ENCODE measurements around the gene OR5B17. TPM values are rescaled to one million over a fixed set of nuclear protein-coding genes. Genes with fewer than 3 reads are reported as not detected.

OR5B17 gene
- total RNA-seq, 1 experiment from 2014 or later: not detected

DNA sequence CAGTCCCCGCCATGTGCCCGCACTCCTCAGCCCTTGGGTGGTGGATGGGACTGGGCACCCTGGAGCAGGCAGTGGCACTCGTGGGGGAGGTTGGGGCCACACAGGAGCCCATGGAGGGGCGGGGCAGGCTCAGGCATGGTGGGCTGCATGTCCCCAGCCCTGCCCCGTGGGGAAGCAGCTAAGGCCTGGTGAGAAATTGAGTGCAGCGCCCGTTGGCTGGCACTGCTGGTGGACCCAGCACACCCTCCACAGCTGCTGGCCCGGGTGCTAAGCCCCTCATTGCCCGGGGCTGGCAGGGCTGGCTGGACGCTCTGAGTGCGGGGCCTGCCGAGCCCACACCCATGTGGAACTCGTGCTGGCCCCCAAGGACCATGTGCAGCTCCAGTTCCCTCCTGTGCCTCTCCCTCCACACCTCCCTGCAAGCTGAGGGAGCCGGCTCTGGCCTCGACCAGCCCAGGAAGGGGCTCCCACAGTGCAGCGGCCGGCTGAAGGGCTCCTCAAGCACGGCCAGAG lies 31.7 kb upstream of the OR5B17 start:
- DNase-seq (ENCODE audit: low spot score) (no peak), ATAC-seq (no peak)
- no peak for TF ChIP-seq CDX4 (CRISPR knock-in tag; IDR thresholded peaks at IDR 0.05; ENCODE audit: borderline replicate concordance)
- TF ChIP-seq, protein P1, sequence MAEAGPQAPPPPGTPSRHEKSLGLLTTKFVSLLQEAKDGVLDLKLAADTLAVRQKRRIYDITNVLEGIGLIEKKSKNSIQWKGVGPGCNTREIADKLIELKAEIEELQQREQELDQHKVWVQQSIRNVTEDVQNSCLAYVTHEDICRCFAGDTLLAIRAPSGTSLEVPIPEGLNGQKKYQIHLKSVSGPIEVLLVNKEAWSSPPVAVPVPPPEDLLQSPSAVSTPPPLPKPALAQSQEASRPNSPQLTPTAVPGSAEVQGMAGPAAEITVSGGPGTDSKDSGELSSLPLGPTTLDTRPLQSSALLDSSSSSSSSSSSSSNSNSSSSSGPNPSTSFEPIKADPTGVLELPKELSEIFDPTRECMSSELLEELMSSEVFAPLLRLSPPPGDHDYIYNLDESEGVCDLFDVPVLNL (CRISPR knock-in tag; IDR thresholded peaks at IDR 0.05; ENCODE audit: borderline replicate concordance, low read depth): no peak
- TF ChIP-seq ATF3 (CRISPR knock-in tag; conservative IDR thresholded peaks at IDR 0.05): no peak
- TF ChIP-seq ZNF396 (CRISPR knock-in tag; IDR thresholded peaks at IDR 0.05; ENCODE audit: borderline replicate concordance): no peak
- no peak for TF ChIP-seq FOXP4 (CRISPR knock-in tag; IDR thresholded peaks at IDR 0.05)
- no peak for TF ChIP-seq SMAD4 (CRISPR knock-in tag; IDR thresholded peaks at IDR 0.05)
- TF ChIP-seq, protein P2, sequence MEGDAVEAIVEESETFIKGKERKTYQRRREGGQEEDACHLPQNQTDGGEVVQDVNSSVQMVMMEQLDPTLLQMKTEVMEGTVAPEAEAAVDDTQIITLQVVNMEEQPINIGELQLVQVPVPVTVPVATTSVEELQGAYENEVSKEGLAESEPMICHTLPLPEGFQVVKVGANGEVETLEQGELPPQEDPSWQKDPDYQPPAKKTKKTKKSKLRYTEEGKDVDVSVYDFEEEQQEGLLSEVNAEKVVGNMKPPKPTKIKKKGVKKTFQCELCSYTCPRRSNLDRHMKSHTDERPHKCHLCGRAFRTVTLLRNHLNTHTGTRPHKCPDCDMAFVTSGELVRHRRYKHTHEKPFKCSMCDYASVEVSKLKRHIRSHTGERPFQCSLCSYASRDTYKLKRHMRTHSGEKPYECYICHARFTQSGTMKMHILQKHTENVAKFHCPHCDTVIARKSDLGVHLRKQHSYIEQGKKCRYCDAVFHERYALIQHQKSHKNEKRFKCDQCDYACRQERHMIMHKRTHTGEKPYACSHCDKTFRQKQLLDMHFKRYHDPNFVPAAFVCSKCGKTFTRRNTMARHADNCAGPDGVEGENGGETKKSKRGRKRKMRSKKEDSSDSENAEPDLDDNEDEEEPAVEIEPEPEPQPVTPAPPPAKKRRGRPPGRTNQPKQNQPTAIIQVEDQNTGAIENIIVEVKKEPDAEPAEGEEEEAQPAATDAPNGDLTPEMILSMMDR (IDR thresholded peaks at IDR 0.05): no peak
- TF ChIP-seq, protein P3, sequence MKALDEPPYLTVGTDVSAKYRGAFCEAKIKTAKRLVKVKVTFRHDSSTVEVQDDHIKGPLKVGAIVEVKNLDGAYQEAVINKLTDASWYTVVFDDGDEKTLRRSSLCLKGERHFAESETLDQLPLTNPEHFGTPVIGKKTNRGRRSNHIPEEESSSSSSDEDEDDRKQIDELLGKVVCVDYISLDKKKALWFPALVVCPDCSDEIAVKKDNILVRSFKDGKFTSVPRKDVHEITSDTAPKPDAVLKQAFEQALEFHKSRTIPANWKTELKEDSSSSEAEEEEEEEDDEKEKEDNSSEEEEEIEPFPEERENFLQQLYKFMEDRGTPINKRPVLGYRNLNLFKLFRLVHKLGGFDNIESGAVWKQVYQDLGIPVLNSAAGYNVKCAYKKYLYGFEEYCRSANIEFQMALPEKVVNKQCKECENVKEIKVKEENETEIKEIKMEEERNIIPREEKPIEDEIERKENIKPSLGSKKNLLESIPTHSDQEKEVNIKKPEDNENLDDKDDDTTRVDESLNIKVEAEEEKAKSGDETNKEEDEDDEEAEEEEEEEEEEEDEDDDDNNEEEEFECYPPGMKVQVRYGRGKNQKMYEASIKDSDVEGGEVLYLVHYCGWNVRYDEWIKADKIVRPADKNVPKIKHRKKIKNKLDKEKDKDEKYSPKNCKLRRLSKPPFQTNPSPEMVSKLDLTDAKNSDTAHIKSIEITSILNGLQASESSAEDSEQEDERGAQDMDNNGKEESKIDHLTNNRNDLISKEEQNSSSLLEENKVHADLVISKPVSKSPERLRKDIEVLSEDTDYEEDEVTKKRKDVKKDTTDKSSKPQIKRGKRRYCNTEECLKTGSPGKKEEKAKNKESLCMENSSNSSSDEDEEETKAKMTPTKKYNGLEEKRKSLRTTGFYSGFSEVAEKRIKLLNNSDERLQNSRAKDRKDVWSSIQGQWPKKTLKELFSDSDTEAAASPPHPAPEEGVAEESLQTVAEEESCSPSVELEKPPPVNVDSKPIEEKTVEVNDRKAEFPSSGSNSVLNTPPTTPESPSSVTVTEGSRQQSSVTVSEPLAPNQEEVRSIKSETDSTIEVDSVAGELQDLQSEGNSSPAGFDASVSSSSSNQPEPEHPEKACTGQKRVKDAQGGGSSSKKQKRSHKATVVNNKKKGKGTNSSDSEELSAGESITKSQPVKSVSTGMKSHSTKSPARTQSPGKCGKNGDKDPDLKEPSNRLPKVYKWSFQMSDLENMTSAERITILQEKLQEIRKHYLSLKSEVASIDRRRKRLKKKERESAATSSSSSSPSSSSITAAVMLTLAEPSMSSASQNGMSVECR (CRISPR knock-in tag; IDR thresholded peaks at IDR 0.05; ENCODE audit: borderline replicate concordance): no peak
- no peak for TF ChIP-seq TEAD1 (CRISPR knock-in tag; IDR thresholded peaks at IDR 0.05)
- TF ChIP-seq USF2 (CRISPR knock-in tag; IDR thresholded peaks at IDR 0.05): no peak
- TF ChIP-seq, protein P4, sequence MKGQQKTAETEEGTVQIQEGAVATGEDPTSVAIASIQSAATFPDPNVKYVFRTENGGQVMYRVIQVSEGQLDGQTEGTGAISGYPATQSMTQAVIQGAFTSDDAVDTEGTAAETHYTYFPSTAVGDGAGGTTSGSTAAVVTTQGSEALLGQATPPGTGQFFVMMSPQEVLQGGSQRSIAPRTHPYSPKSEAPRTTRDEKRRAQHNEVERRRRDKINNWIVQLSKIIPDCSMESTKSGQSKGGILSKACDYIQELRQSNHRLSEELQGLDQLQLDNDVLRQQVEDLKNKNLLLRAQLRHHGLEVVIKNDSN (CRISPR knock-in tag; IDR thresholded peaks at IDR 0.05): no peak
- TF ChIP-seq ZNF138 (CRISPR knock-in tag; conservative IDR thresholded peaks at IDR 0.05): no peak
- ChIA-PET CTCF (no interaction called here), POLR2A (no interaction called here)
- no peaks in the 10 kb centered on the region for H3K4me1 Mint-ChIP-seq
- no peaks in the 10 kb centered on the region for H3K27me3 Mint-ChIP-seq (ENCODE audit: low read depth)
- H3K27ac Mint-ChIP-seq: no peak overlapping the region
- peaks cover 36% of the 10 kb centered on the region for H3K9me3 Mint-ChIP-seq
- peaks cover 5% of the 10 kb centered on the region; the same call in 1 of the 2 replicates for H3K36me3 Mint-ChIP-seq
- H3K4me3 Mint-ChIP-seq: no peak overlapping the region
